NCI-H1436 treated with DMSO at 0.1 percent for 48 hours (cell line): ENCODE data around the gene FGD5.

Source experiments
- DNase-seq: peaks from one replicate; lab custom pipeline; 2025; lab: John Stamatoyannopoulos, UW

The FGD5 gene

DNA sequence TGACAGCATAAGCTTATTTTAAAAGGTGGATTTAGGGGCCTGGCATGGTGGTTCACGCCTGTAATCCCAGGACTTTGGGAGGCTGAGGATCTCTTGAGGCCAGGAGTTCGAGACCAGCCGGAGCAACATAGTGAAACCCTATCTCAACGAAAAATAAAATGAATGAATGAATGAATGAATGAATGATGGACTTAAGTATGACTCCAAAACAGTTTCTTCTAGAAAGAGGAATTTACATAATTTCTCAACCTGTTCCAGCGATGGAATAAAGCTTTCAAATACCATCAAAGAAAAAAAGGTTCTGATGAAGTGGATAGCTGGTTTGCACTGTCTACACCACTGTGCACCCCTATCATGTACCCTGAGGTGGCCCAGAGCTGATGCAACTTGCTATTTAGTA lies 108.5 kb downstream of the FGD5 start:
- DNase-seq = no peak

DNA sequence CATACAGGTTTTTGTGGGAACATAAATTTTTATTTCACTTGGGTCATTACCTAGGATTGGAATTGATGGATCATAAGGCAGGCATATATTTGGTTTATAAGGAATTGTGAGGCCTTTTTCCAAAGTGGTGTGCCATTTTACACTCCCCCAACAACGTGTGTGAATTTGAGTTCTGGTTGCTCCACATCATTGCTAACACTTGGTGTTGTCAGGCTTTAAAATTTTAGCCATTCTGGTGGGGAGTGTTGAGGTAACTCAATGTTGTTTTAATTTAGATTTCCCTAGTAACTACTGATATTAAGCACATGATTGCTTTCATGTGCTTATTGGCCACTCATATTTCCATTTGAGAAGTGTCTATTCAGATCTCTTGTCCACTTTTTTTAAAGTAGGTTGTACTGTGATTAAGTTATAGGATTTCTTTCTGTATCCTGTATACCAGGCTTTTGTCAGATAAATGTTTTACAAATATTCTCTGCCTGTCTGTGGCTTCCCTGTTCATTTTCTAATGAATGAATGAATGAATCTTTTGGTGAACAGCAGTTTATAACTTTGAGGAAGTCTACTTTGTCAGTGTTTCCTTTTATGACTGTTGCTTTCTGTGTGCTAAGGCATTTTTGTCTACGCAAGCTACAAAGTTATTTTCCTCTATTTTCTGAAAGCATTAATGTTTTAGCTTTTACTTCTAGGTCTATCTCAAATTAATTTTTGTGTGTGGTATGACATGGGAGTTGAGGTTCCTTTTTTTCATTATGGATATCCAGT lies 110.7 kb downstream of the FGD5 start:
- no peak for DNase-seq

DNA sequence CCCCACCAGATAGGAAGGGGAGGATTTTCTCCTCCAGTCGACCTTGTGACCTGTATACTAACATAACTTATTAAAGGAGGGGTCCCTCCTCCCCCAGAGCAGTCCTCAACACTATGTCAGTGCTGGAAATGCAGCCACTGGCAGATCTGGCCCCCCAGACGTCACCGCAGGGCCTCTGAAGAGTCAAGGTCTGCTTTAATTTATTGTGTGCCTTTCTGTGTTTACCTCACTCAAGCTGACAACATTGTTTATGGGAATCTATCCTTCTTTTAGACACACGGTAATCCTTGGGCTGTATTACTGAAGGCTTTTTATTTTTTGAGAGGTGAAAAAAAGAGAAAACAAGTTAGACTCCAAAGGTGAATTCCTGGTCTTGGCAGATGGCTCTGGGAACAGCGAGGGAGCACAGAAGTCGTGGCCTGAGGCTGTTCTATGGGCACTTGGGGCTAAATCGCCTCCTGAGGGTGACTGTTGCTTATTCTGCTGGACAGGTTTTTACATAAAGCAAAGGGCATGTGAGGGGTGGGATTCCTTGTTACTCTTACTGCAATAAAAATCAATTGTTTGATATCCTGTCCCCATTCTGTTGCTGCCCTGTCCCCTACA lies 115.2 kb downstream of the FGD5 start:
- no peak for DNase-seq

DNA sequence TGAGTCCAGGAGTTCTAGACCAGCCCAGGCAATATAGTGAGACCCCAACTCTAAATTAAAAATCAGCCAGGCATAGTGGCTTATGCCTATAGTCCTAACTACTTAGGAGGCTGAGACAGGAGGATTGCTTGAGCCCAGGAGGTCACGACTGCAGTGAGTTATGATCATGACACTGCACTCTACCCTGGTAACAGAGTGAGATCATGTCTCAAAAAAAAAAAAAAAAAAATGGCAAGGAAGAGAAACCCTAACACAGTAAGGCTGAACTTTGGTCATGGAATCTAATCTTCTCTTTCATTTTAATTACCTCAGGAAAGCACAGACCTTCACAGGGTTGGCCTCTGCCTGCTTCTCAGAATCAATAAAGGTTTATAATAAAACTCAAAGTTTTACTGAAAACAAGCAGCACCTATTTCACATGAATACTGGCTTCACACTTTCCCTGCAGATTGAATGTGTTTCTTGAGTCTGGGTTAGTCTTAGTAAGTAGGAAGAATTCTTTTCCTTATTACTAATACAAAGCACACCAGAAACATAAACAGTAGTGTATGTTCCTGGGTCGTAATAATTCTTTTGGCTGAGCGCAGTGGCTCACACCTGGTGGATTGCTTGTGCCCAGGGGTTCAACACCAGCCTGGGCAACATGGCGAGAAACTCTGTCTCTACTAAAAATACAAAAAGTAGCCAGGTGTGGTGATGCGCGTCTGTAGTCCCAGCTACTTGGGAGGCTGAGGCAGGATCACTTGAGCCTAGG lies 117.0 kb downstream of the FGD5 start:
- no peak for DNase-seq

DNA sequence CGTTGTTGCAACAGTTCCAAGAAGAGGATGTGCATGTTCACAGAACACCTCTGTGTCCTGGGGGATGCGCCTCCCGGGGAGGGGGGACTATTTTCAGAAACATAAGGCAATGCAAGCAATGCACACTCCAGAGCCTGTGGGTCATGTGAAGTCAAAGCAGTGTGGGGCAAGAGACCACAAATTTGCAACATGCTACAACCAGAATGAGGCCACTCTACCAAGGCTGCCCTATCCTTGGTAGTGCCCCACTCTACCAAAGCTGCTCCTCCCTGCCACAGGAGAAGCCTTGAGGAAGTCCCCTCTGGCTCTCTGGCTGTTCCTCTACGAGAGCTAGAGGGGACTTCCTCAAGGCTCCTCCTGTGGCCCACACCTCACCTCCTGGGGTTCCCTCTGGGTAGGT lies 120.2 kb downstream of the FGD5 start:
- no peak for DNase-seq

DNA sequence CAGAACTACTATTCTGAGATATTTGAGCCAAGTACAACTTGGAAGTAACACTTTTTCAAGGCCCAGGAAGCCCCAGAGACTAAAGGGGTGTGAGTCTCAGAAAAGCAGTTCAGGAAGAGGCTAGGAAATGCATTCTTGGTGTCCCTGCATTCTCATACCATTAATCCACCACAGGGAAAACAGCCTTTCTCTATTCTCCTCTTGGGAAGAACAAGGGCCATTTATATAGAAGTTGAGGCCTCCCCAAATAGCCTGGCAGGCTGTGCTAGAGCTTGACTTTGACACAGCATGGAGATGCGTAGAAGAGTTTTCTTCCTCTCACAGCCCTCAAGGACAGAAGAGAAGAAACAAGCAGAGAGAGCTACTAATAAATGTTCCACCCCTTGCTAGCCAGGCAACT lies 123.1 kb downstream of the FGD5 start:
- no peak for DNase-seq

DNA sequence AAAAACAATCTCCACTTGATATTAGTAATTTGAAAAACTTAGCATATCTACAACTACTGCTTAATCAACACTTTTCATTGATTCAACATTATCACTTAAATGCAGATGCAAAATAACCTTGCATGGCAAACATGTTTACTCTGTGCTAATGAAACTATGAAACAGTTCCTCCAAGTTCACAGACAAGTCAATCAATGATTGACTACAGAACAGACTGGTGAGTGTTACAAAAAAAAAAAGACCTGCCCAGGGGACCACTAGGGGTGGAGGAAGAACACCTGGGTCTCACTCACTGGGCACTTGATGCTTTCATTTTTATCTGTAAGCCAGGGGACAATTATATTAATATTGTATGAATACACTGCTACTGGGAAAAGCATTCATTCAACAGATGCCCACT lies 124.3 kb downstream of the FGD5 start:
- DNase-seq = no peak

DNA sequence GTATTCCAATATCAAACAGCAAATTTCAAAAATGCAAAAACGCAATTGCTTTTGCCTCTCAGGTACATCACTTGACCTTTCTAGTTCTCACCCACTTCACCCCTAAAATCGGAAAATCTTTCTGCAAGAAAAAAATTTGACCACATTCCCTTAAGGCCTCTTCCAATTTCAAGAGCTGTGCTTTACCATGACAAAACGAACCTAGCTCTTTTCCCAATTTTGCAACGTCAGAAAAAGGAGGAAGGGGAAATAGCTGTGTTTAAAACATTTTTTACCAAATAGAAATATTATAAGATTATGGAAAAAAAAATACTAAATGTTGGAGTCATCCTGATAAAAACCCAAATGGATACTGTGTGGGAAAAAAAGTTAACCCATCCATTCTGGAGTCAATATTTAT lies 127.5 kb downstream of the FGD5 start:
- no peak for DNase-seq

DNA sequence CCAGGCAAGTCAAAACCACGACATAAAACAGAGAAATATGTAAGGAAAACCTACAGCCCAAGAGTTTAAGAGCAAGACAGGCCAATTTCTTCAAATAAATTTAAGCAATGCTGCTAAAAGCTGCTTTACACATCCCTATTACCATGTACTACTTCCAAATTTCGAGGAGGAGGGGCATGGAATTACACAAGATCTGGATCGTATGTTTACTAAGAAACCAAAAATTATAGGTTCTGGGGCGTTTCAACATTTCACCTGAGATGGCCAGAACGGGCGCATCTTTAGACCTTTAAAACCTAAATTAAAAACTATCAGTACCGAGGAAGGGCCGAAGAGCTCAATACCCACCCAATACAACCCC lies 128.0 kb downstream of the FGD5 start:
- no peak for DNase-seq

DNA sequence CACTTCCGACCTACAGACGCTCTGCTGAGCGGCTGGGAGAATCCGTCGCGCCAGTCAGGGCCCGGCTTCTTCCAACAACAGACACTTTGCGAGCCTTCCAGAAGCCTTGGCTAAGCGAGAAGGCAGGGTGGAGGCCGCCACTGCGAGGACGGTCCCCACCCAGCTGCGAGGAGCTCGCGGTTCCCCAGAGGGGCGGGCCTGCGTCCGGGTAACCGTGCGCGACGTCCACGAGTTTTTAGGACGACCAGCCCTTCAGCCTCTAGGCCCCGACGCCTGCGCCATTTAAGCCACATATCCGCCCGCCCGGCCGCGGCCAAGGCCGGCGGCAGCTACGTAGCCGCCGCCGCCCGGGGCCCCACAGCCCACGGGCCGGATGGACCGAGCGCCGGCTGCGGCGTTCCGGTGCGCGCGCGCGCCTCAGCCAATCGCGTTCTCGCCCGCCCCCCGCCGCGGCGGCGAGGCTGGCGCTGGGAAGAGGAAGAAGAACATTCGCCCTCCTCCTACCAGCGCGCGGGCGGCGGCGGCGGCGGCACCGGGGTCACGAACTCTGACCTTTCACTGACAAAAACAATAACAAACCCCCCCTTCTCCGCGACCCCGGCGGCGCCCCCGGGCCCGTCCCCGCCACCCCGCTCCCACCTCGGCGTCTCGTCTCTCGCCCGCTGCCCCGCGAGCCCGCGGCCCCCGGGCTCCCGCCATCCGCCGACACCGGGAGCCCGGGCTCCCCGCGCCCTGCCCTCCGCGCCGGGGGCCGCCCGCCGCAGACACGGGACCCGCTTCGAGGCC lies 128.5 kb downstream of the FGD5 start, which contains the start of gene NR2C2:
Gene NR2C2 (plus strand): TSS at position 484 of the 786 bp plus-strand sequence. CDS start 56,332 bp downstream, outside the sequence.
- DNase-seq = no peak

DNA sequence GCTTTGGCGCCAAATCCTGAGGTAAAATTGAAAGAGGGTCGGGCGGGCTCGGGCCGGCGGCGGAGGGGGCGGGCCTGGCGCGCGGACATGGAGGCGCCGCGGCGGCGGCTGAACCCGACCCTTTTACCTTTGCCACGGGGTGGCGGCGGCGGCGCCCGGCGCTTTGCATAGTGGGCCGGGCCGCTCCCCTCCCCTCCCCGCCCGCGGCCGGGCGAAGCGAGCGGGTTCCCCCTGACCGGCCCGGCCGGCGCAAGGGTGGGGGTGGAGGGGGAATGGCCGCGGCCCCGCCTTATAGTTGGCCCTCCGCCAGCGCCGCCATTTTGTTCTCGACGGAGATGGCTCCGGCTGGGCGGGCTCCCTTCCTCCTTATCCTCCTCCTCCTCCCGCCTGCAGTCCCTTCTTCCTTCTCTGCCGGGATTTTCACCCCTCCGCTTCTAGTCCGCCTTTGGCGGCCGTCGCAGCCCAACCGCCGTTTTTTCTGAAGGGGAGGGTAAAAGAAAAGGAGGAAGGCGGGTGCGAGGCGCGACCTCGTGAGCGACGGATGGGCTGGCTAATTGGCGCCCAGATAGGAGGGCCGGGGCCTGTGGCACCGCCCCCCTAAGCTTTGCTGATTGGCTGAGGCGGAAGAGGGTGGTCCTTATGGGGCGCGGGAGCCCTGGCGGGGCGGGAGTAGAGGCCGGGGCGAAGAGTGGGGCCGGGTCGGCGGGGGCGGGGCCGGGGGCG lies 129.3 kb downstream of the FGD5 start:
- DNase-seq = peak; percentile 34

DNA sequence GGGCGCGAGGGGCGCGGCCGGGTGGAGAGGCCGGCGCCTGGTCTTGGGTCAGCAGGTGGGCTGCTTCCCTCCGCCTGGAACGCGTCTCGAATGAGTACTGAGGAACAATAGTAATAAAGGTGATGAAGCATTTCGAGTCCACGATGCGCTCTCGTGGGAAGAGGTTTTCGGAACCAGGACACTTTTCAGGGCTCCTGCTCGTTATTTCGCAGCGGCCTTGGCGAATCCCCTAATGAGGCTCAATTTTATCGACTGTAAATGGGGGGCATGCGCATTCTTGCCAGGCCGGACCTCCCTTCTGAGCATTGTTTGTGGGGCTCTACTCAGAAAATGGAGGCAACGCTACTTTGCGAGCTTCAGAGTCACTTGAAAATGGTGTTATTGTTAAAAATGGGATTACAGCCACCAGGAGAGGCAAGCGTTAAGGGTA lies 129.9 kb downstream of the FGD5 start:
- no peak for DNase-seq

DNA sequence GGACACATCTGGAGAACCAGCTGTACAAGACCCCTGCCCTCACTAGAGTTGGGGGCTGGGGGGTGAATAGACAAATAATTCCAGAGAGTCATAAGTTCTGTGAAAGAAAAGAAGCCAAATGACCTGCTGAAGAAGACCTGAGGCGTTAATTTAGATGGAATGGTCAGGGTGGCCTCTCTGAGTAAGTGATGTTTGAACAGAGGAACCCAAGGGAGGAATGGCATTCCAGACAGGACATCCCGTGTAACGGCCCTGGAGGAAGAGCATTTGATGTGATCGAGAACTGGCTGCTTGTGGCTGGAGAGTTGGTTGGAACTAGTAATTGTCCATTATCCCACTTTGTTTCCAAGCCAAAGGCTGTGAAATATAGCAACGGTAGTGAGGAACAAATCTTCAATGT lies 130.4 kb downstream of the FGD5 start:
- no peak for DNase-seq

DNA sequence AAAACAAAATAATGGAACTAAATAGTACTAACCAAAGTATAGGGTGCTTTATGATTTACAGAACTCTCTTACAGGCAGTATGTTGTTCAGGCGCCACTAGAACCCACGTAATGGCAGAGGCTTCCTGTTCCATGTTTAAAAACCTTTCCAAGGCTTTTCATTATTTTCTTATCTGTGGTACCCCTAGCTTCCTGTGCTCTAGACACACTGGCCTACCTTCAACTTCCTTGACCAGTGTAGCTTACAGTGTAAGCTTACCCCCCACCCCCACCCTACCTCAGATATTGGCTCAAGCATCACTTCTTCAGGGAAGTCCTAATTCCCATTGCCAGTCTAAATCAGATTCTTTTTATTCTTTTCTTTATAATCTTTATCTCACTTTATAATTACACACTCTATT lies 131.5 kb downstream of the FGD5 start:
- DNase-seq = no peak

DNA sequence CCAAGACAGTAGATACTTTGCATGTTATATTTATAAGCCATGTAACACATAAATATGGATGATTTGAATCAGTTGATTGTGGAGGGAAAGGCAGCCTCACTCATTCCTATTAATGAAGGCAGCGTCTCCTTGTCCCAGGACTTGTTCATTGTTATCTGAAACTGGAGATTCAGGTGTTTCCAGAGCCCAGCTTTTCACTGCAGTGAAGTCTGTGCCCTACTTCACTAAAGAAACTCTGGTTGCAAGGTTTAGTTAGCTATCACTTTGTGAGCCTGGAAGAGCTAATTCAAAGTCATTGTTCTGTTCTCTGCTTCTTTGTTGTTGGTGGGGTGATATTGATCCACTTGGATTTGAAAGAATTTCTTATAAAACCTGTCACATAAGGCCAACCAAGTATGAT lies 138.4 kb downstream of the FGD5 start:
- no peak for DNase-seq

DNA sequence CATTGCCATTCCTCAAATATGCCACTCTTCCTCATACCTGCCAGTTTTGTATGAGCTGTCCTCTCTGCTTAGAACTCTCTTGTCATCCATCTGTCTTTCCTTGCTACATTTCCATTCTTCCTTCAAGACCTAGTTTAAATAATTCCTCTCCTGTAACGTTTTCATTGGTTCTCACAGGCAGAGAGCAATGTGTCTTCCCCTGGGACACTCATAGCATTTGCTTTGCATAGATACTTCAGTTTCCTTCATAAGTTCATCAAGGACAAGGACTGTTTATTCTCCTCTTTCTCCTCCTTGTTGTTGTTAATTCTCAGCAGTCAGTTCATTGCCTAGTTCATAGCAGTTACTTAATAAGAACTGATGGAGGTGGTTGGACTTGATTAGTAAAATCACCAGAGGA lies 139.2 kb downstream of the FGD5 start:
- no peak for DNase-seq

DNA sequence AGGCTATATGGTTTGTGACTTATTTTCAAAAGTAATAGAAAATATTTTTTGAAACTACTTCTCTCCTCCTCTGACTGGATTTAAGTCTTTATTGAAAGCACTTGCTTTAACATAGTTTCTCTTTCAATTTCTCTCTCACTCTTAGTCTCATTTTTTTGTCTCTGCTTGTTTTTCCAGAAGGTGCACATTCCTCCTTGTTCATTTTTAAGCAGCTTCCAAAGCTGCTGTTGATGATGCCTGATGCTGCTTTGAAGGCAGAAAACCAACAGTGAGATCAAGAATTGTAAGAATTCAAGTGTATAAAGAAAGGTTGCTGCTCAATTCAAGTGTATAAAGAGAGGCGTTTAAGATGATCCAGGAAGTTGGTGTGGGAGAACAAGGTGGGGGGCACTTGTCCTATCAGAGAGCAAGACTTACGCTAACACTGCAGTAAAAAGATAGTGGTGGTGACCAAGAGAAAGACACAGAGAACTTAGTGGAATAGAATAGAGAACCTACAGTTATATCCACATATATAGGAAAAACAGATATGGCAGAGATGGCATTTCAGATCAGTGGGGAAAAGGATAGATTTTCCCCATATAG lies 140.7 kb downstream of the FGD5 start:
- no peak for DNase-seq

DNA sequence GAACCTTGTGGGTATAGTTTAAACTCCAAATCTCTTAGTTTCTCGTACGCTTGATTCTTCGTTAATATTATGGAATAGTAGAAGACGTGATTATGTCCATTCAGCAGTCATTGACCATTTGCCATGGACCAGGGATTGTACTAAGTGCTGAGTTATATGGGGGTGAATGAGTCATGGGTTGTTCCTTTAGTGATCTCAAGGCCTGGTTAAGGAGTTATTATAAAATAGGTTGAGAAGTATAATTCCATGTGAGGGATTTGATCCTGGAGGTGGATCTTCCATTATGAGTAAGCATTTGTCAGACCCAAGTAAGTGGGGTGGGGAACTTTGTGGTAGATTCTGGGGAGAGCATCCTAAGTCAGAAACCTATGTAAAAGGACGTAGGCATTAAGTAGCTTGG lies 144.0 kb downstream of the FGD5 start:
- DNase-seq = no peak

DNA sequence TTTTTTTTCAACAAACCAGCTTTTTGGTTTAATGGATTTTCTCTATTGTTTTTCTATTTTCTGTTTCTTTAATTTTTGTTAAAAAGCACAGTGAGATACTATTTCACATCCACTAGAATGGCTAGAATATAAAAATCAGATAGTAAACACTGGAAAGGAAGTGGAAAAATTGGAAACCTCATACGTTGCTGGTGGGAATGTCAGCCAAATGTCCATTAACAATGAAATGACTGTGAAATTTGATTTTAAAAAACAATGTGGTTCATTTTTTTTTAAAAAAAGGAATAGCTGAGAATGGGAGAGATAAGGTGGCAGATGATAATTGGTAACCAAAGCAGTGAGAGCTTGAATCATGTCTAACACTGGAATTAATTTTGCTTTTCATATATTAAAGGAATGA lies 148.5 kb downstream of the FGD5 start:
- DNase-seq = no peak

DNA sequence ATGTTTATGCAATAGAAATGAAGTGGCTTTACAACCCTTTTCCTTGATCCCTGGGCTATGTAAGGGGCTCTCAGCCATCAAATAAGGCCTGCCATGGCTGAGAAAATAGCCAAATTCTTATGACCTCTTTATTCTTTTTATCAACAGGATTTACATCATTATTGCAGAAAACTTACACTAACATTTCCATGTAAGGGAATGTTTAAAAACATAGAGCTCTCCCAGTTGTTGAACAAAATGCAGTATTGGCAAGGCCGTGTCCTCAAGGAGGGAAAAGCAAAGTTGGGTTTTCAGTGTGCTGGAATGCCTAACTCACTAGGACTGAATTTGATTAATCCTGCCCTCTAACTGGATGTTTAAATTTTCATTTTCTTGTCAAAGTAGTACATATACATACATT lies 150.9 kb downstream of the FGD5 start:
- no peak for DNase-seq

DNA sequence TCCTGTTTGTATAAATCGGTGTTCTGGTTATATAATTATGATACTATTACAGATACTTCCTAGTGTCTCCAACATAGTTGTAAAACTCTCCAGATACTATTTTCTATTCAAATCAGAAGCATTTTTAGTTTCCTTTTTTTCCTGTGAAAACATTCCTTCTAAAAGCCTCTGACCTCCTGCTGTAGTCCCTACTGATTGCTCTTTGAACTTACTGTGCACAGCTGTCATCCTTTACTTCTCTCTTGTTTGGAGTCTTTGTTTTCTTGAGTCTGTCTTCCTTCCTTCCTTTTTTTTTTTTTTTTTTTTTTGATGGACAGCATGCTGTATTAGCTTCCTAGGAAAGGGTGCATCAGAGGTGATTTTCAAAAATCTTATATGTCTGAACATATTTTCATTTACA lies 157.6 kb downstream of the FGD5 start:
- DNase-seq = no peak
